ENCODE measurements around the gene GUCY2C.
A peak's percentile ranks its signal among the peaks of the same experiment; 100 is the strongest.
"Not testable (repeated sequence)": the region's sequence is repeated elsewhere in the genome, so short reads cannot be mapped to it uniquely, and the experiment has no call there.

GUCY2C gene

GRCh38 chr12:14696265-14696741 is at the start of gene GUCY2C:
TSS of gene GUCY2C (minus strand) at chr12:14696599. CDS start at chr12:14696448, 151 bp downstream.
- H3K4me3 Mint-ChIP-seq: no peak within 1 kb of the TSS
- no peak for ATAC-seq (ENCODE audit: low read depth)
- no peak for DNase-seq (ENCODE audit: low spot score in 2 of 2)
- peaks cover 14% of the 10 kb centered on the region for H3K27me3 Mint-ChIP-seq
- H3K27ac Mint-ChIP-seq: no peak within 1 kb of the TSS
- H3K9me3 Mint-ChIP-seq: peaks cover 2% of the 10 kb centered on the region
- no peaks in the 10 kb centered on the region for H3K4me1 Mint-ChIP-seq
- H3K36me3 Mint-ChIP-seq: peaks cover 2% of the 10 kb centered on the region

DNA sequence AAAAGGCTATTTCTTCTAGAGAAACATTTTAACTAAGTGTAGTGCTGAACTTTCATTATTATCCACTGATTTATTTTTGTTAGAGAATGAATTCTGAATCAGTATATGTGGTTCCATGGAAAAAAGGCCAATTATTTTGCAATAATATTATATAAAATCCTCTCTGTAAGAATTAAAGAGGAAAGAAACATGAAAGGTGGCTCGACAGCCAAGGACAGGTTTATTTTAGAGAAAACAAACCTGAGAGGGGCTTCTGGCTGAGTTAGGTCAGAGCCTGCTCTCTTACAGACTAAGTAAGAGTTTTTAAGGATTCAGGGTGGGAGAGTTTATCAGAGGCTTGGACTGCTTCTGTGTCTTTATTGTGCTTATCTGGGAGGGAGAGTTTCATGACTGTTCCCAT is 46.7 kb upstream of the GUCY2C start:
- H3K9me3 Mint-ChIP-seq: peaks cover 13% of the 10 kb centered on the region
- no peak overlapping the region for H3K27ac Mint-ChIP-seq
- H3K4me1 Mint-ChIP-seq: peaks cover 6% of the 10 kb centered on the region
- peaks cover 36% of the 10 kb centered on the region for H3K36me3 Mint-ChIP-seq
- ATAC-seq (ENCODE audit: low read depth): no peak
- H3K4me3 Mint-ChIP-seq: no peak overlapping the region
- H3K27me3 Mint-ChIP-seq: no peaks in the 10 kb centered on the region
- no peak for DNase-seq (ENCODE audit: low spot score in 2 of 2)

DNA sequence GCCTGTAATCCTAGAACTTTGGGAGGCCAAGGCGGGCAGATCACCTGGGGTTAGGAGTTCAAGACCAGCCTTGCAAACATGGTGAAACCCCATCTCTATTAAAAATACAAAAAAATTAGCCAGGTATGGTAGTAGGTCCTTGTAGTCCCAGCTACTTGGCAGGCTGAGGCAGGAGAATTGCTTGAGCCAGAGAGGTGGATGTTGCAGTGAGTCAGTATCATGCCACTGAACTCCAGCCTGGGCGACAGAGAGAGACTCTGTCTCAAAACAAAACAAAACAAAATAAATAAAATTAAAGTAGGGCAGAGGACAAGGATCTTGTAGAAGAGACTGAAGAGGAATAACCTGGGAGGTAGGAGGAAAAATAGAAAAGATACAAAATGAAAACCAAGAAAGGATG is 45.5 kb upstream of the GUCY2C start:
- Mint-ChIP-seq H3K27ac (no peak overlapping the region), H3K36me3 (peaks cover 31% of the 10 kb centered on the region), H3K4me1 (peaks cover 3% of the 10 kb centered on the region), H3K27me3 (no peaks in the 10 kb centered on the region), H3K4me3 (no peak overlapping the region), H3K9me3 (peaks cover 8% of the 10 kb centered on the region)
- ATAC-seq (ENCODE audit: low read depth) (no peak), DNase-seq (ENCODE audit: low spot score in 2 of 2) (no peak)

DNA sequence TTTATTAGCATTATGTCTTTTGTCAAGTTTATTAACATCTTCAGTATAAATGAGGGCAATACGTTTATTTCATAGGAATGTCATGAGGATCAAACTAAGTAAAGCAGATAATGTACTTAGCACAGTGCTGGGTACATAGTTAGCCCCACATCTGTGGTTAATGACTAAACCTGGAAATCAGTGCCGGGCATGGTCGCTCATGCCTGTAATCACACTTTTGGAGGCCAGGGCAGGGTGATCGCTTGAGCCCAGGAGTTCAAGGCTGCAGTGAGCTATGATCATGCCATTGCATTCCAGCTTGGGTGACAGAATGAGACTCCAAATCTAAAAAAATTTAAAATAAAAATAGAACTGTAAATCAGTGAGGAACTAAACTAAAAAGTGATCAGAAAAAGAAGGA is 44.8 kb upstream of the GUCY2C start:
- H3K4me3 Mint-ChIP-seq: no peak overlapping the region
- peaks cover 3% of the 10 kb centered on the region for H3K4me1 Mint-ChIP-seq
- H3K27me3 Mint-ChIP-seq: no peaks in the 10 kb centered on the region
- H3K9me3 Mint-ChIP-seq: peaks cover 8% of the 10 kb centered on the region
- H3K36me3 Mint-ChIP-seq: peaks cover 28% of the 10 kb centered on the region
- no peak for DNase-seq (ENCODE audit: low spot score in 2 of 2)
- ATAC-seq (ENCODE audit: low read depth): no peak
- no peak overlapping the region for H3K27ac Mint-ChIP-seq

GRCh38 chr12:14736441-14736840 is 40.0 kb upstream of the GUCY2C start:
- ATAC-seq (ENCODE audit: low read depth); H3K4me3 Mint-ChIP-seq; H3K4me1 Mint-ChIP-seq; H3K27ac Mint-ChIP-seq; H3K27me3 Mint-ChIP-seq; H3K36me3 Mint-ChIP-seq; DNase-seq (ENCODE audit: low spot score in 2 of 2); H3K9me3 Mint-ChIP-seq: not testable (repeated sequence)

- Mint-ChIP-seq H3K4me1 (no peaks in the 10 kb centered on the region), H3K4me3 (no peak overlapping the region), H3K27ac (no peak overlapping the region), H3K36me3 (peaks cover 2% of the 10 kb centered on the region), H3K27me3 (peaks cover 1% of the 10 kb centered on the region), H3K9me3 (peaks cover 6% of the 10 kb centered on the region)
- DNase-seq (ENCODE audit: low spot score in 2 of 2): no peak
- ATAC-seq (ENCODE audit: low read depth): no peak
These were observed 35.4 kb upstream of the GUCY2C start for GRCh38 chr12:14731821-14732220.

GRCh38 chr12:14729586-14729985 is 33.2 kb upstream of the GUCY2C start:
- H3K9me3 Mint-ChIP-seq: peaks cover 11% of the 10 kb centered on the region

GRCh38 chr12:14723763-14724162 is 27.4 kb upstream of the GUCY2C start:
- Mint-ChIP-seq H3K9me3 (peaks cover 5% of the 10 kb centered on the region), H3K27ac (no peak overlapping the region), H3K36me3 (peaks cover 1% of the 10 kb centered on the region), H3K4me1 (no peaks in the 10 kb centered on the region), H3K27me3 (no peaks in the 10 kb centered on the region), H3K4me3 (no peak overlapping the region)
- DNase-seq (ENCODE audit: low spot score in 2 of 2) (peak; percentile 38 to 51), ATAC-seq (ENCODE audit: low read depth) (peak; percentile 76)

More at GRCh38 chr12:14729586-14729985, 33.2 kb upstream of the GUCY2C start:
- ATAC-seq (ENCODE audit: low read depth) (no peak), DNase-seq (ENCODE audit: low spot score in 2 of 2) (no peak)
- no peak overlapping the region for H3K4me3 Mint-ChIP-seq
- peaks cover 4% of the 10 kb centered on the region for H3K36me3 Mint-ChIP-seq
- no peak overlapping the region for H3K27ac Mint-ChIP-seq
- H3K27me3 Mint-ChIP-seq: peaks cover 1% of the 10 kb centered on the region
- no peaks in the 10 kb centered on the region for H3K4me1 Mint-ChIP-seq

DNA sequence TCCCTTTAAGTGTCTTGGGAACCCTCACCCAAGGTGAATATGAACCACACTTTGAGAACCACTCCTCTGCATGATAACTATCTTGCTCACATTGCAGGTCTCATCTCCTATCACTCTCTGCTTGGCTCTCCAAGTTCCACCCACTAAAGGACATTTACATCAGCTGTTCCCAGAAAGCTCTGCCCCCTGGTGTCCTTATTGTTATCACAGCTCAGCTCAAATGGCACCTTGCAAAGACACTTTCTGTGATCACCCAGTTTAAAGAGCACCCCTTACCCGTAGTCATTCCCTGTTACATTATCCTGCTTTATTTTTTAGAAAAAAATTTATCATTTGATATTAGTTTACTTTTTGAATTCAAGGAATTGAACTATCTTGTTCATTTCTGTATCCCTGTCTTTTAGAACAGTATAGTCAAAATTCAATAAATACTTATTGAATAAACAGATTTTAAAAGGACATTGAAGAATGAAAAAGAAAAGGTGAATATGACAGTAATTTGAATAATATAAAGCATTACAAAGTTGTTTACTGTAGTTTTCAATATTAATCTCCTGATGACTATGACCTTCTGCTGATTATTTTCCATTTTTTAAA is 20.5 kb upstream of the GUCY2C start:
- no peak overlapping the region for H3K4me3 Mint-ChIP-seq
- no peaks in the 10 kb centered on the region for H3K36me3 Mint-ChIP-seq
- DNase-seq (ENCODE audit: low spot score in 2 of 2) (peak; percentile 34 to 45), ATAC-seq (ENCODE audit: low read depth) (peak; percentile 73)
- peaks cover 7% of the 10 kb centered on the region for H3K4me1 Mint-ChIP-seq
- H3K27me3 Mint-ChIP-seq: no peaks in the 10 kb centered on the region
- no peaks in the 10 kb centered on the region for H3K9me3 Mint-ChIP-seq
- H3K27ac Mint-ChIP-seq: no peak overlapping the region

DNA sequence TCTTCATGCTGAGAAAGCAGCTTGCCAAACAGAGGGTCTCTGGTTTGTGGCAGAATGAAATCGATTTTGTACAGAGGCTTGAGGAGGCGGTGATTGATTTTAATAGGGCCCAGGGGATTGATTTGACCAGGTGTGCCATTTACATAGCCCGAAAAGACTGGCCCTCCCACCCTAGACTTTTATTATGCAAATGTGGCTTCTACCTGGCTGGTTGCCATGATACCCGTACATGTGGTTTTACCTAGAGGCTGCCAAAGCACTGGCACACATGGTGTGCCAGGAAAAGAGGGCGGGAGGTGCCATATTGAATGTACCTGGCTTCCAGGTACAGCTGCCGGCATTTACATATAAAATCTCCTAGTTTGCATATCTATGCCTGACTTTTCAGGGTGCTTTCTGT is 18.0 kb upstream of the GUCY2C start:
- no peaks in the 10 kb centered on the region for H3K9me3 Mint-ChIP-seq
- H3K36me3 Mint-ChIP-seq: no peaks in the 10 kb centered on the region
- H3K4me1 Mint-ChIP-seq: peaks cover 7% of the 10 kb centered on the region
- no peak overlapping the region for H3K27ac Mint-ChIP-seq
- H3K4me3 Mint-ChIP-seq: no peak overlapping the region
- DNase-seq (ENCODE audit: low spot score in 2 of 2): no peak
- no peaks in the 10 kb centered on the region for H3K27me3 Mint-ChIP-seq
- no peak for ATAC-seq (ENCODE audit: low read depth)

DNA sequence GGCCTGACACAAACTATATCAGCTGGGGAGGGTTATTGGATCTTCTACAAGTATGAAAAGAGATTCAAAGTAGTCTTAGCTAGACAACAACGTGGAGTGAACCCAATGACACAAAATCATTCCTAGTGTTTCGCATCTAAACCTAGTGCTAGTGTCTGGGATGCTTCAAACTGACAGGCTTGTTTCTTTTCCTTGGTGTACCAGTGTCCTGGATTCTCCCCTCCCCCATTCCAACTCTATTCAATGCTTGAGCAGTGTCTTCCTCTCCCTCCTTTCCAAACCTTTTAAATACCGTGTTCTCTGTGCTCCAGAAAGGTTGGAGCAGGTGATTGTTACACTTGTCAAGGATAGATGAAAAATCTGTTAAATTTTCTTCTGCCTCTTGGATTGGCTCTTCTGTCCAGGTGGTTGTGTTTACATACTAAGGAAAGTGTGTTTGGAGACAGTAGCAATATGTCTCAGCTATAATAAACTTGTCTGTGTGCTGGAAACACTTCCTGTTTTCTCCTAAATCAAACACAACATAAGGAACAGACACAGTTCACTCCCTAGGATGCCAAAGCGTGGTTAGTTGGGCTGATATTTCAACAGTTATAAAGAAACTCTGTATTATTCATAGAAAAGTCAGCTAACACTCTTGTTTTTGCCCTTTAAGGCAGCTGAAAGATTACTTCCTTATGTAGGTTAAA is 14.4 kb upstream of the GUCY2C start:
- H3K4me3 Mint-ChIP-seq: no peak overlapping the region
- peaks cover 8% of the 10 kb centered on the region for H3K4me1 Mint-ChIP-seq
- H3K27ac Mint-ChIP-seq: no peak overlapping the region
- no peaks in the 10 kb centered on the region for H3K36me3 Mint-ChIP-seq
- no peaks in the 10 kb centered on the region for H3K9me3 Mint-ChIP-seq
- no peak for DNase-seq (ENCODE audit: low spot score in 2 of 2)
- peaks cover 13% of the 10 kb centered on the region for H3K27me3 Mint-ChIP-seq
- no peak for ATAC-seq (ENCODE audit: low read depth)

DNA sequence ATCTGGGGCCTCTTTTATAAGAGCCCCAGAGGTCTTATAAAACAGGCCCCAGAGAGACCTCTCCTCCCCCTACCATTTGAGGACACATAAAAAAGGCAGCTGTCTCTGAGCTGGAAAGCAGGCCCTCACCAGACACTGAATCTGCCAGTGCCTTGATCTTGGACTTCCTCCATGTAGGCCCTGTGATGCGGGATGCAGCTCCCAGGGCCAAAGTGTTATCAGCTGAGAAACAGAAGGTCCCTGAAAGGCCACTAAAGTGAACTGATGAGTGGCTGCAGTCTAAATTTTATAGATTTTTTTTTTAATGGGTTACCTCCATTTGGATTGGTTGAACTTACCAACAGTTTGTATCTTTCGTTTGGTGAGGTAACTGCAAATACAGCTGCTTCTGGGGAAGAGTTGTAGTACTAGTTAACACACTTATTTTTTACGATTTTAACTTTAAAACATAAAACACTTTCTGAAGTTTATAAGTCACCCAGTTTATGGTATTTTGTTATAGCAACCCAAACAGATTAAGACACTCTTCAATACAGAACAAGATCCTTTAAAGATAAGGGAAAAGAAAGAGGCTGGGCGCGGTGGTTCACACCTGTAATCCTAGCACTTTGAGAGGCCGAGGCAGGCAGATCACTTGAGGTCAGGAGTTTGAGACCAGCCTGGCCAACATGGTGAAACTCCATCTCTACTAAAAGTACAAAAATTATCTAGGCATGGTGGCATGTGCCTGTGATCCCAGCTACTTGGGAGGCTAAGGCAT is 5.6 kb upstream of the GUCY2C start:
- no peaks in the 10 kb centered on the region for H3K4me1 Mint-ChIP-seq
- peaks cover 4% of the 10 kb centered on the region for H3K9me3 Mint-ChIP-seq
- H3K36me3 Mint-ChIP-seq: peaks cover 4% of the 10 kb centered on the region
- no peak for ATAC-seq (ENCODE audit: low read depth)
- peaks cover 13% of the 10 kb centered on the region for H3K27me3 Mint-ChIP-seq
- DNase-seq (ENCODE audit: low spot score in 2 of 2): no peak
- H3K27ac Mint-ChIP-seq: no peak overlapping the region
- H3K4me3 Mint-ChIP-seq: no peak overlapping the region

DNA sequence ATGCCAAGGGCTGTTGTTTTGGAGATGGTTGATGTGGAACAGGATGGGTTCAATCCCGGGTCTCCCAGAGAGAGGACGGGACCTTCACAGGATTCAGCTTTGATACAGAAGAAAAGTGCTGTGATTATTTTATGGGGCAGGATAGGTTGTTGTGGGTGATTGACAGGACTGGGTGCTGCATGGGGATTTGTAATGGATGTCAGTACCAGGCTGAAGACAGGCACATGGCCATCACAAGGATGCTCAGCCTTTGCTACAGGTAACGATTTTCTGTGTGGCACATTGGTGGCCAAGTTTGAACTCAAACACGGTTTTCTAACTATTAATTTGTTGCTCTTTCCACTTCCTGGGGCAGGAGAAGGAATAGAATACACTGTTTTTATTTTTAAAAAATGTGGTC is 4.5 kb upstream of the GUCY2C start:
- no peak for DNase-seq (ENCODE audit: low spot score in 2 of 2)
- H3K4me3 Mint-ChIP-seq: no peak overlapping the region
- H3K27me3 Mint-ChIP-seq: peaks cover 9% of the 10 kb centered on the region
- no peaks in the 10 kb centered on the region for H3K4me1 Mint-ChIP-seq
- peaks cover 4% of the 10 kb centered on the region for H3K9me3 Mint-ChIP-seq
- peaks cover 4% of the 10 kb centered on the region for H3K36me3 Mint-ChIP-seq
- no peak for ATAC-seq (ENCODE audit: low read depth)
- no peak overlapping the region for H3K27ac Mint-ChIP-seq

DNA sequence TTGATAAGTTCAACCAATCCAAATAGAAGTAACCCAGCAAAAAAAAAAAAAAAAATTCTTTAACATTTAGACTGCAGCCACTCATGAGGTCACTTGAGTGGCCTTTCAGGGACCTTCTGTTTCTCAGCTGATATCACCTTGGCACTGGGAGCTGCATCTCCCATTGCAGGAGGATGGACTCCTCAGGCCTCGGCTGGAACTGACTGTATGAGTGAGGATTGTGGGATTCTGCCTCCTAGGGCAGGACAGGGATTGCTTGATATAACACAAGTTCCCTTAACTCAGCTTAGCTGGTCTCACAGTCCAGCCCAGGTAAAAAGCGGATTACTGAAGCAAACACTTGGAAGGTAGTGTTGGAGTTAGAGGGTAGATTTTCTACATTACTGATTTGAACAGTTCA is 3.5 kb upstream of the GUCY2C start:
- Mint-ChIP-seq H3K4me1 (no peaks in the 10 kb centered on the region), H3K36me3 (peaks cover 4% of the 10 kb centered on the region), H3K9me3 (peaks cover 4% of the 10 kb centered on the region), H3K27me3 (peaks cover 9% of the 10 kb centered on the region), H3K27ac (no peak overlapping the region), H3K4me3 (no peak overlapping the region)
- ATAC-seq (ENCODE audit: low read depth): no peak
- DNase-seq (ENCODE audit: low spot score in 2 of 2): no peak

All from memory B cell (primary cell).